Tibial artery (tissue), 4 donors: ENCODE measurements around the gene TNF.

Experiments
- DNase-seq, 2 donors: peaks; one replicate each; pipeline ENCODE4 v3.0.0-alpha.2; 2019
- H3K27ac ChIP-seq, 2 donors: fragments of 200-600 bp; sonication (generic) in 1 of 2; 1 replicate in 1 of 2; 2 replicates in 1 of 2; pipeline ENCODE4 v1.5.1; 2018 to 2019; ENCODE audit warnings: mild to moderate bottlenecking in 1 of 2
- H3K27me3 ChIP-seq, 2 donors: fragments of 200-600 bp; sonication (generic) in 1 of 2; one replicate each; pipeline versions ENCODE4 v1.5.1 to v1.6.0; 2016 to 2019
- H3K36me3 ChIP-seq, 3 donors: fragments of 200-600 bp; sonication (generic) in 2 of 3; one replicate each; pipeline ENCODE4 v1.5.1; 2016 to 2019; ENCODE audit warnings: mild to moderate bottlenecking in 2 of 3
- H3K4me1 ChIP-seq, 4 donors: fragments of 200-600 bp; sonication (generic) in 2 of 4; 1 replicate in 3 of 4; 2 replicates in 1 of 4; pipeline ENCODE4 v1.5.1; 2016 to 2019
- H3K4me3 ChIP-seq, 2 donors: fragments of 200-600 bp; sonication (generic) in 1 of 2; 1 replicate in 1 of 2; 2 replicates in 1 of 2; pipeline ENCODE4 v1.5.1; 2018 to 2019; ENCODE audit warnings: mild to moderate bottlenecking in 2 of 2
- H3K9me3 ChIP-seq, 3 donors: fragments of 200-600 bp; sonication (generic) in 1 of 3; one replicate each; pipeline ENCODE4 v1.5.1; 2016 to 2019
- intact Hi-C: fragments of 100-400 bp; cut with DNase I; formaldehyde crosslinking; loops from one replicate; pipeline ENCODE4 v1.15.0; 2023; ENCODE audit warnings: low total_unique reads
- TF ChIP-seq, protein P1 (sequence below), 2 experiments: fragments of 200-600 bp in 1 of 2; fragments of 450-650 bp in 1 of 2; IDR thresholded peaks; one replicate each; pipeline ENCODE4 v1.5.1; 2017 to 2019; ENCODE audit warnings: antibody characterized with exemption in 2 of 2, mild to moderate bottlenecking in 1 of 2, moderate library complexity in 1 of 2

Gene TNF

DNA sequence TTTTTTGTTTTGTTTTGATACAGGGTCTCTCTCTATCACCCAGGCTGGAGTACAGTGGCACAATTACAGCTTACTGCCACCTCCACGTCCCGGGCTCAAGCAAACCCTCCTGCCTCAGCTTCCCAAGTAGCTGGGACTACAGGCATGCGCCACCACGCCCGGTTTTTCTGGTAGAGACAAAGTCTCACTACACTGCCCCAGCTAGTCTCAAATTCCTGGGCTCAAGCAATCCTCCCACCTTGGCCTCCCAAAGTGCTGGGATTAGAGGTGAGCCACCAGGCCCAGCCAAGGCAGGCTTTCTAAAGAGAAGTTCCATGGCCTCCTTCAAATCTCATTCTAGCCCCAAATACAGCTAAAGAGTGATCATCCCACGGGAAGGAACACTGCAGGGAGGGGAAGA lies 41.4 kb upstream of the TNF start:
- TF ChIP-seq, protein P1, sequence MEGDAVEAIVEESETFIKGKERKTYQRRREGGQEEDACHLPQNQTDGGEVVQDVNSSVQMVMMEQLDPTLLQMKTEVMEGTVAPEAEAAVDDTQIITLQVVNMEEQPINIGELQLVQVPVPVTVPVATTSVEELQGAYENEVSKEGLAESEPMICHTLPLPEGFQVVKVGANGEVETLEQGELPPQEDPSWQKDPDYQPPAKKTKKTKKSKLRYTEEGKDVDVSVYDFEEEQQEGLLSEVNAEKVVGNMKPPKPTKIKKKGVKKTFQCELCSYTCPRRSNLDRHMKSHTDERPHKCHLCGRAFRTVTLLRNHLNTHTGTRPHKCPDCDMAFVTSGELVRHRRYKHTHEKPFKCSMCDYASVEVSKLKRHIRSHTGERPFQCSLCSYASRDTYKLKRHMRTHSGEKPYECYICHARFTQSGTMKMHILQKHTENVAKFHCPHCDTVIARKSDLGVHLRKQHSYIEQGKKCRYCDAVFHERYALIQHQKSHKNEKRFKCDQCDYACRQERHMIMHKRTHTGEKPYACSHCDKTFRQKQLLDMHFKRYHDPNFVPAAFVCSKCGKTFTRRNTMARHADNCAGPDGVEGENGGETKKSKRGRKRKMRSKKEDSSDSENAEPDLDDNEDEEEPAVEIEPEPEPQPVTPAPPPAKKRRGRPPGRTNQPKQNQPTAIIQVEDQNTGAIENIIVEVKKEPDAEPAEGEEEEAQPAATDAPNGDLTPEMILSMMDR (IDR thresholded peaks at IDR 0.05), result no peak
- H3K36me3 ChIP-seq, result peaks cover 74 to 98% (median 97%) of the 10 kb centered on the region in 3 donors
- intact Hi-C loops, result no loop called here

DNA sequence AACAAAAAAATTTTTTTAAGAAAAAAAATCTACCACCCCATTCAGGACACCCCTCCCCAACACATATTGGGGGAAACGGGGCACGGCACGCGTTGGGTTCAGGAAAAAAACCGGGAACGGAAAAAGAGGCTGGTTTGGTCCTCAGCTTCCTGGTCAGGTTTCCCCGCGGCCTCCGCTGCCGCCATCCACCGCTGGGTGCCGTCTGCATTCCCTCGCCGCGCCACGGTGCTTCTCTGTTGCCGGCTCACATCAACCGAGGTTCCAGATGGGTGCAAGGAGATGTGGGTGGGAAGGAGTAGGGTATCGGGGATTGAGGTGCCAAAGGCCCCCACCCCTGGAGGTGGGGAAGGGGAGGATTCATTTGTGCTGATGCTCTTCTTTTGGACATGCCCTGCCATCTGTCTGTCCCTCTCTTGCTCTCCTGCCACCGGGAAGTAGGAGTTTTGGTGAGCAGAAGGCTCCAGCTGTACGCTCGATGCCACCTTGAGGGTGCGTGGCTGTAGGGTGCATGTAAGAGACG lies 40.8 kb upstream of the TNF start:
- Histone ChIP-seq H3K4me1 (peaks cover 0 to 15% (median 11%) of the 10 kb centered on the region in 4 donors), H3K27ac (no peak overlapping the region), H3K4me3 (no peak overlapping the region), H3K9me3 (no peaks in the 10 kb centered on the region), H3K36me3 (peaks cover 79 to 100% (median 99%) of the 10 kb centered on the region in 3 donors), H3K27me3 (no peaks in the 10 kb centered on the region)
- TF ChIP-seq, protein P1 (IDR thresholded peaks at IDR 0.05), result no peak
- intact Hi-C loops, result no loop called here
- DNase-seq, result no peak

More for the DNA sequence above, 41.4 kb upstream of the TNF start:
- H3K4me3 ChIP-seq, result no peak overlapping the region
- DNase-seq, result no peak
- no peaks in the 10 kb centered on the region for H3K27me3 ChIP-seq
- H3K4me1 ChIP-seq, result peaks cover 0 to 9% (median 6%) of the 10 kb centered on the region in 4 donors
- H3K9me3 ChIP-seq, result no peaks in the 10 kb centered on the region
- no peak overlapping the region for H3K27ac ChIP-seq

DNA sequence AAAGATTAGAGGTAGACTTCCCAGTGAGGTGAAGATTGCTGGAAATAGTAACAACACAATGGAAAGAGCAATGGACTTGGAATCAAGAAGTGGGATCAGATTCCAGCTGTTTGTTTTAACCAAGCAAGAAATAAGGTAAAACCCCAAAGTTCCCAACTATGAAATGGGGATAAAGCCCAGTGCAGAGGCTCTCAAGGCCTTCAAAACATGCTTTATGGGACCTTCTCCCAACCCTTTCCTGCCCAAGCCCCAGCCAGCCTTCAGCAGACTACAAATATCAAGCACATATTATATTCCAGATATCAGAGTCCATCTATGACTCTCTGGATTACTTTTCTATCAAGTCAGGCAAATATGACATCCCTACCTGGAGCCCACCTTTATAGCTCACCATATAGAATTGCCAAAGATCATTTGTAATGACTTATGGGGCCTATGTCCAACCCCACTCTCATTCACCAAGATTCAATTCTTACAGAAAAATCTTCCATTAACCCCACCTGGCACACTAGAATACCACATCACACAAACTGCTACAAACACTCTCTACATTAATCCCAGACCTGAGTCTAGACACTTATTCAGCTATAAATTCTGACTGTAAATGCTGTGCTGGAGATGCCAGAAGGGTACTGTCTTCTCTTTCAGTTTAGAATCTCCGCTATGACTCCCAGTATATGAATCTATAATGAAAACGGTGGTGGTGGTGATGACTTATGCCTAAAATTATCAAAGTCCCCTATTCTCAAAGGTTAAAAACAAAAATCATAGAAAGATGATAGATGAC lies 39.6 kb upstream of the TNF start:
- intact Hi-C loops, result no loop called here
- no peak for DNase-seq
- Histone ChIP-seq H3K4me3 (no peak overlapping the region), H3K9me3 (no peaks in the 10 kb centered on the region), H3K27me3 (no peaks in the 10 kb centered on the region), H3K27ac (no peak overlapping the region), H3K36me3 (peaks cover 82 to 97% (median 95%) of the 10 kb centered on the region in 3 donors), H3K4me1 (peaks cover 0 to 26% (median 23%) of the 10 kb centered on the region in 4 donors)
- TF ChIP-seq, protein P1 (IDR thresholded peaks at IDR 0.05), result no peak

DNA sequence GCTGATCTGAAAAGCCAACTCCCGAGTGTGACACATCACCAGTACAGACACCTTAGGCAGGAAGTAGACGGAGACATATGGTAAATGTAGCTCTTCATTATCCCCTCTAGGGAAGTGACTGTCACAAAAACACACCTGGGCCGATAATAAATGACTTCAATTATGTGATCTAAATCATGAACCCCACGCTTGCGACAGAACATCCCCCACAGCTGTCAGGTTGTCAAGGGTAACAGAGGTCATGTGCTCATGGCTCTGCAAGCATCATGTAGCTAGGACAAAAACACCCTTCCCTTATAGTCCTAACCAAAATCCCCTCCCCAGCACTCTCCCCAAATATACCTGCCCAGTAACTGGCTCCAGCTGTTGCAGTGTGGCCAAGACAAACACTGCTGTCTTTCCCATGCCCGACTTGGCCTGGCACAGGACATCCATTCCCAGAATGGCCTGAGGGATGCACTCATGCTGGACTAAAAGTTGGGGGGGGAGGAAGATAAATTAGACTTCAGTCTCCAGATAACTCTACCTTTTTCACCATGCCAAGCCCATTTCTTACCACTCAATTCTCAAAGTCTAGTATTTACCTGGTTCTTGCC lies 36.5 kb upstream of the TNF start:
- H3K27ac ChIP-seq, result peak overlapping the region in 1 of 2 donors; percentile 91
- peaks cover 0 to 36% (median 30%) of the 10 kb centered on the region in 4 donors for H3K4me1 ChIP-seq
- H3K4me3 ChIP-seq, result no peak overlapping the region
- peaks cover 59 to 65% (median 63%) of the 10 kb centered on the region in 3 donors for H3K36me3 ChIP-seq
- no peak for DNase-seq
- TF ChIP-seq, protein P1 (IDR thresholded peaks at IDR 0.05), result no peak
- H3K9me3 ChIP-seq, result no peaks in the 10 kb centered on the region
- H3K27me3 ChIP-seq, result no peaks in the 10 kb centered on the region
- intact Hi-C loops, result no loop called here

DNA sequence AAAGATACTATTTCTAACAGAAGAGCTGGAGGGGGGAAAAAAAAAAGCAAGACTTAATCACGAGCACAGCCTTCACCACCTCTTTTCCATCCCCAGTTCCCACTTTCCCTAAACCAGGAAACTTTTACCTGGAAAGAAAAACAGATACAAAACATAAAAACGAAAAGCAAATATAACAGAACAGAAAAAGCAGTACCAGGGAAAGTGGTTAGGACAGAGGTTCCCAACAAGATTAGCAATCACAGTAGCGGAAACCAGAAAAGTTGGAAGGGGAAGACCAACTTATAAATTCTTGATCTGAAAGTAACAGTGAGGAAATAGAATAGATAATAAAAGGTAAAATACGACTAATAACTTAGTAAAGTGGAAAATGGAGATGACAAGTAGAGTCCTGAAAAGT lies 34.7 kb upstream of the TNF start:
- H3K4me3 ChIP-seq, result peak overlapping the region; percentile 69 to 71
- intact Hi-C loops, result loop anchor here (2.0 kb wide), 1 partner anchor 42 kb away; the partner anchor contains the start of gene MICB
- H3K27ac ChIP-seq, result peak overlapping the region; percentile 91 to 94
- H3K36me3 ChIP-seq, result peaks cover 42 to 48% (median 46%) of the 10 kb centered on the region in 3 donors
- no peak for DNase-seq
- TF ChIP-seq, protein P1 (IDR thresholded peaks at IDR 0.05), result no peak
- no peaks in the 10 kb centered on the region for H3K9me3 ChIP-seq
- H3K27me3 ChIP-seq, result no peaks in the 10 kb centered on the region
- peaks cover 0 to 36% (median 30%) of the 10 kb centered on the region in 4 donors for H3K4me1 ChIP-seq
